ENCODE results near the gene IFT22. TPM values are rescaled to one million over a fixed set of nuclear protein-coding genes. Genes with fewer than 3 reads are reported as not detected.

The IFT22 gene
- total RNA-seq, 1 donor from 2014 or later: 15.2 TPM

DNA sequence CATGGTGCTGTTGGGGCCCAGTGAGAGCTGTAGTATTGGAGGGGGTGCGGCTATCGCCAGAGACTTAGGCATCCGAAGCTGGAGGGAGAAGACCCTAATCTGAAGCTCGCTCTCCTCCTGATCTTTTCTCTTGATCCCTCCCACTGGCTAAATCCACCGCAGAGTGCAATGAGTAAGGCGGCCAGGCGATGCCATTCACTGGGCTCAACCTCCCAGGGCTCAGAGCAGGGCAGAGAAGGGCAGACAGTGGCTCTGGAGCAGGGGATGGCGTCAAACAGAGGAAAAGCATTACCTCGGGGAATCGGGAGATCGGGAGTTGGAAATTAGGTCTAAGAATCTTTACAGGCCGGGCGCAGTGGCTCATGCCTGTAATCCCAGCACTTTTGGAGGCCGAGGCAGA lies 18.8 kb upstream of the IFT22 start:
- no peak overlapping the region for H3K4me3 ChIP-seq
- H3K27me3 ChIP-seq: no peaks in the 10 kb centered on the region
- DNase-seq (ENCODE audit: extremely low spot score in 2 of 2): no peak
- TF ChIP-seq, protein P1, sequence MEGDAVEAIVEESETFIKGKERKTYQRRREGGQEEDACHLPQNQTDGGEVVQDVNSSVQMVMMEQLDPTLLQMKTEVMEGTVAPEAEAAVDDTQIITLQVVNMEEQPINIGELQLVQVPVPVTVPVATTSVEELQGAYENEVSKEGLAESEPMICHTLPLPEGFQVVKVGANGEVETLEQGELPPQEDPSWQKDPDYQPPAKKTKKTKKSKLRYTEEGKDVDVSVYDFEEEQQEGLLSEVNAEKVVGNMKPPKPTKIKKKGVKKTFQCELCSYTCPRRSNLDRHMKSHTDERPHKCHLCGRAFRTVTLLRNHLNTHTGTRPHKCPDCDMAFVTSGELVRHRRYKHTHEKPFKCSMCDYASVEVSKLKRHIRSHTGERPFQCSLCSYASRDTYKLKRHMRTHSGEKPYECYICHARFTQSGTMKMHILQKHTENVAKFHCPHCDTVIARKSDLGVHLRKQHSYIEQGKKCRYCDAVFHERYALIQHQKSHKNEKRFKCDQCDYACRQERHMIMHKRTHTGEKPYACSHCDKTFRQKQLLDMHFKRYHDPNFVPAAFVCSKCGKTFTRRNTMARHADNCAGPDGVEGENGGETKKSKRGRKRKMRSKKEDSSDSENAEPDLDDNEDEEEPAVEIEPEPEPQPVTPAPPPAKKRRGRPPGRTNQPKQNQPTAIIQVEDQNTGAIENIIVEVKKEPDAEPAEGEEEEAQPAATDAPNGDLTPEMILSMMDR (IDR thresholded peaks at IDR 0.05): no peak
- TF ChIP-seq POLR2A (IDR thresholded peaks at IDR 0.05): no peak
- TF ChIP-seq POLR2AphosphoS5 (IDR thresholded peaks at IDR 0.05; ENCODE audit: insufficient read depth in 1 of 2, low read depth in 1 of 2): no peak
- intact Hi-C loops (cut with DNase I): no loop called here
- H3K36me3 ChIP-seq: no peaks in the 10 kb centered on the region
- no peaks in the 10 kb centered on the region for H3K4me1 ChIP-seq
- H3K27ac ChIP-seq: no peak overlapping the region
- no peaks in the 10 kb centered on the region for H3K9me3 ChIP-seq

DNA sequence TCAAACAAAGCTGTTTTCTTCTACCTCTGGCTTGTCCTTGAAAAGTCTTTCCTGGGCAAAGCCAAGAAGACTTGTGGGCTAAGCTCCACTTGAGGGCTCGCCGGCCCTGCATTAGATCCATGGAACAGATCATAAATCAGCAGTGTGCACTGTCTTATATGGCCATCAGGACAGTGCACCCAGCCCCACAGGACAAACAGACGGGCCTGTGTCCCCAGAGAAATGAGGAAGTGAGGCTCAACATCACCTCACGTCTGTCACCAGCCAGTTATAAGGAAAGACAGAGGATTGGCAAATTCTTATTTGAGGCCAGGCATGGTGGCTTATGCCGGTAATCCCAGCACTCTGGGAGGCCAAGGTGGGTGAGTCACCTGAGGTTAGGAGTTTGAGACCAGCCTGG lies 12.3 kb upstream of the IFT22 start:
- H3K4me3 ChIP-seq: no peak overlapping the region
- TF ChIP-seq, protein P1 (IDR thresholded peaks at IDR 0.05): no peak
- TF ChIP-seq POLR2A (IDR thresholded peaks at IDR 0.05) (no peak), POLR2AphosphoS5 (IDR thresholded peaks at IDR 0.05; ENCODE audit: insufficient read depth in 1 of 2, low read depth in 1 of 2) (no peak)
- H3K9me3 ChIP-seq: no peaks in the 10 kb centered on the region
- DNase-seq (ENCODE audit: extremely low spot score in 2 of 2): no peak
- H3K27ac ChIP-seq: no peak overlapping the region
- intact Hi-C loops (cut with DNase I): no loop called here
- H3K36me3 ChIP-seq: no peaks in the 10 kb centered on the region
- H3K4me1 ChIP-seq: no peaks in the 10 kb centered on the region
- no peaks in the 10 kb centered on the region for H3K27me3 ChIP-seq

DNA sequence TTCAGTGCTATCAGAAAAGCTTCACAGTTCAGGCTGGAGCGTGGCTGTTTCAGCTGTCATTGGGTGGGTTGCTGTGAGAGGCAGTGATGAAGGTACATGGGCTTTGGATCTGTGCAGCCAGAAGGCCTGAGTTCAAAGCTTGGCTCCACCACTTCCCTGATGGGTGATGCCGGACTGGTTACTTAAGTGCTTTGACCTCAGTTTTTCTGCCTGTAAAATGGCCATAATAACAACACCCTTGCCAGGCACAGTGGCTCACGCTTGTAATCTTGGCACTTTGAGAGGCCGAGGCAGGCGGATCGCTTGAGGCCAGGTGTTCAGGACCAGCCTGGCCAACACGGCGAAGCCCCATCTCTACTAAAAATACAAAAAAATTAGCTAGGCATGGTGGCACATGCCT lies 10.4 kb upstream of the IFT22 start:
- TF ChIP-seq, protein P1 (IDR thresholded peaks at IDR 0.05): no peak
- no peak for TF ChIP-seq POLR2A (IDR thresholded peaks at IDR 0.05)
- TF ChIP-seq POLR2AphosphoS5 (IDR thresholded peaks at IDR 0.05; ENCODE audit: insufficient read depth in 1 of 2, low read depth in 1 of 2): no peak
- Histone ChIP-seq H3K27me3 (no peaks in the 10 kb centered on the region), H3K9me3 (no peaks in the 10 kb centered on the region), H3K4me1 (no peaks in the 10 kb centered on the region), H3K36me3 (no peaks in the 10 kb centered on the region), H3K27ac (no peak overlapping the region), H3K4me3 (no peak overlapping the region)
- no peak for DNase-seq (ENCODE audit: extremely low spot score in 2 of 2)
- intact Hi-C loops (cut with DNase I): no loop called here

DNA sequence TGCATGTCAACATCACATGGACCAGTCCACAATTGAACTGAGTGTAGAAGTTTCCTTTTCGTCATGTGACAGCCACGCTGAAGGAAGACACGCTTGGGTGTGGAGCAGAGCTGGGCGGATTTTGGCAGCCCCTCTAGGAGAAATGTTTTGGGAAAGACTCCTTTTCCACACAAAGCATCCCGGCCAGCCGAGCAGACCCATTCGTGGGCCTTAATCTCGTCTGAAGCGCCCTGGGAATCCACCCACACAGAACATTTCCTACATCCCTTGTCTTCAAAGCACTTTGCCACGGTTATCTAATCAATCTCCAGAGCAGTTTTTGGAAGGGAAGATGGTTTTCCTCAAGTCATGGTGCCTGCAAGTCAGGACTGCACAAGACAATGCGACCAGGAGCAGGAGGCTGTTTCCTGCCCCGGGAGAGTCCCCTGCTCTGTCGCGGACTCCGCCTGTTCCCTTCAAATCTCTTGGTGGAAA lies 8.4 kb upstream of the IFT22 start:
- intact Hi-C loops (cut with DNase I): no loop called here
- DNase-seq (ENCODE audit: extremely low spot score in 2 of 2): no peak
- TF ChIP-seq, protein P1 (IDR thresholded peaks at IDR 0.05): no peak
- TF ChIP-seq POLR2AphosphoS5 (IDR thresholded peaks at IDR 0.05; ENCODE audit: insufficient read depth in 1 of 2, low read depth in 1 of 2) (no peak), POLR2A (IDR thresholded peaks at IDR 0.05) (no peak)
- Histone ChIP-seq H3K4me1 (no peaks in the 10 kb centered on the region), H3K27me3 (no peaks in the 10 kb centered on the region), H3K4me3 (no peak overlapping the region), H3K9me3 (no peaks in the 10 kb centered on the region), H3K27ac (no peak overlapping the region), H3K36me3 (no peaks in the 10 kb centered on the region)

DNA sequence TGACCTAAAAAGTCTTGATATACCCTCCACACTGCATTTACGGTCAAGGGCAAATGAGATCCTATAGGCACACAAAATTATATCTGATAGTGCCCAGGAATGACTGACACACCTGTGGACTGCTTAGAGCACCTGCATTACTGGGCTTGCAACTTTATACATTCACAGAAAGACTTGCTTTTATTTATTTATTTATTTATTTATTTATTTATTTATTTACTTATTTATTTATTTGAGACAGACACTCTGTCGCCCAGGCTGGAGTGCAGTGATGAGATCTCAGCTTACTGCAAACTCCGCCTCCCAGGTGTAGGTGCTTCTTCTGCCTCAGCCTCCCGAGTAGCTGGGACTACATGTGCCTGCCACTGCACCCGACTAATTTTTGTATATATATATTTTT lies 6.5 kb upstream of the IFT22 start:
- intact Hi-C loops (cut with DNase I): no loop called here
- H3K4me3 ChIP-seq: no peak overlapping the region
- no peaks in the 10 kb centered on the region for H3K4me1 ChIP-seq
- H3K27me3 ChIP-seq: no peaks in the 10 kb centered on the region
- H3K27ac ChIP-seq: no peak overlapping the region
- DNase-seq (ENCODE audit: extremely low spot score in 2 of 2): no peak
- no peaks in the 10 kb centered on the region for H3K36me3 ChIP-seq
- H3K9me3 ChIP-seq: no peaks in the 10 kb centered on the region
- TF ChIP-seq POLR2AphosphoS5 (IDR thresholded peaks at IDR 0.05; ENCODE audit: insufficient read depth in 1 of 2, low read depth in 1 of 2) (no peak), POLR2A (IDR thresholded peaks at IDR 0.05) (no peak)
- TF ChIP-seq, protein P1 (IDR thresholded peaks at IDR 0.05): no peak
